Endodermal cell (in vitro differentiated cells): ENCODE data around the gene PRKAB2. TPM values are rescaled to one million over a fixed set of nuclear protein-coding genes. Genes with fewer than 3 reads are reported as not detected.

Source experiments
- DNase-seq: peaks from one replicate; pipeline ENCODE4 v3.0.0-alpha.2; 2017
- H3K27ac ChIP-seq: 2 replicates; pipeline ENCODE4 v1.5.1; 2013; ENCODE audit warnings: mild to moderate bottlenecking, low read depth, low read length, moderate library complexity
- H3K27me3 ChIP-seq: 2 replicates; pipeline ENCODE4 v1.6.1; 2013; ENCODE audit warnings: mild to moderate bottlenecking, low read length, moderate library complexity; ENCODE audit not compliant: insufficient read depth, control insufficient read depth, poor library complexity, severe bottlenecking
- H3K36me3 ChIP-seq: 2 replicates; pipeline ENCODE4 v1.7.0; 2013; ENCODE audit warnings: mild to moderate bottlenecking, low read length, moderate library complexity; ENCODE audit not compliant: control insufficient read depth, insufficient read depth
- H3K4me1 ChIP-seq: one replicate; pipeline ENCODE4 v1.7.0; 2013; ENCODE audit warnings: low read length; ENCODE audit not compliant: control insufficient read depth, insufficient read depth
- H3K4me3 ChIP-seq: 2 replicates; pipeline ENCODE4 v1.5.1; 2013; ENCODE audit warnings: mild to moderate bottlenecking, low read length, moderate library complexity
- H3K9ac ChIP-seq: 2 replicates; pipeline ENCODE4 v1.6.1; 2013; ENCODE audit warnings: mild to moderate bottlenecking, low read length, moderate library complexity; ENCODE audit not compliant: poor library complexity, severe bottlenecking; ENCODE audit errors: extremely low read depth
- H3K9me3 ChIP-seq: 2 replicates; pipeline ENCODE4 v1.6.1; 2013; ENCODE audit warnings: mild to moderate bottlenecking, low read length, moderate library complexity; ENCODE audit not compliant: control insufficient read depth
- H3K27ac Mint-ChIP-seq: 2 replicates; pipeline ENCODE4 v1.8.0; 2020; ENCODE audit warnings: mixed read lengths
- H3K27me3 Mint-ChIP-seq: 2 replicates; pipeline ENCODE4 v1.8.0; 2021; ENCODE audit warnings: mild to moderate bottlenecking, mixed read lengths; ENCODE audit not compliant: insufficient read depth
- H3K36me3 Mint-ChIP-seq: 2 replicates; pipeline ENCODE4 v1.8.0; 2020; ENCODE audit warnings: low read depth, mixed read lengths
- H3K4me1 Mint-ChIP-seq: 2 replicates; pipeline ENCODE4 v1.8.0; 2020; ENCODE audit warnings: mixed read lengths
- H3K4me3 Mint-ChIP-seq: 2 replicates; pipeline ENCODE4 v1.8.0; 2020; ENCODE audit warnings: mild to moderate bottlenecking, moderate library complexity, mixed read lengths
- H3K9me3 Mint-ChIP-seq: 2 replicates; pipeline ENCODE4 v1.8.0; 2020; ENCODE audit warnings: mild to moderate bottlenecking, mixed read lengths
- CTCF ChIP-seq: fragments of 200-600 bp; sonication (generic); conservative IDR thresholded peaks from 2 replicates; pipeline ENCODE4 v1.5.0; 2021; ENCODE audit warnings: antibody characterized with exemption, mild to moderate bottlenecking
- WGBS, 2 experiments: methylation state at CpG; one replicate each; pipeline versions ENCODE4 v1.1.5 to v1.1.7; 2013; ENCODE audit warnings: missing lambda C conversion rate in 2 of 2, mixed read lengths in 1 of 2; ENCODE audit not compliant: insufficient coverage in 1 of 2, insufficient read length in 1 of 2; 5-methylcytosine and 5-hydroxymethylcytosine counted together
- total RNA-seq, 2 donors: library from RNA; stranded (reverse); fragmentation: NEBNext Ultra II Directional in 1 of 2; extraction: Animal tissue kit (Norgen Biotek cat#: 25700) in 1 of 2; gene quantifications; 2 replicates in 1 of 2; 3 replicates in 1 of 2; pipeline ENCODE4 v1.2.1, GENCODE V29; 2021

PRKAB2 gene
- total RNA-seq, 2 donors from 2014 or later, result 50.5 to 83.5 TPM

- no peak overlapping the region for H3K9ac ChIP-seq
- no peak overlapping the region for H3K4me3 ChIP-seq
- no peak for TF ChIP-seq CTCF
- H3K36me3 ChIP-seq, result no peaks in the 10 kb centered on the region
- H3K9me3 ChIP-seq, result no peaks in the 10 kb centered on the region
- peaks cover 34% of the 10 kb centered on the region for H3K4me1 Mint-ChIP-seq
- no peak overlapping the region for H3K27ac ChIP-seq
- H3K27me3 ChIP-seq, result no peaks in the 10 kb centered on the region
- H3K4me1 ChIP-seq, result peaks cover 24% of the 10 kb centered on the region
- 82 to 91% methylated on average over 2 to 3 of the region's 3 CpGs for WGBS, 2 experiments
- H3K4me3 Mint-ChIP-seq, result no peak overlapping the region
- H3K27me3 Mint-ChIP-seq, result no peaks in the 10 kb centered on the region
- no peaks in the 10 kb centered on the region for H3K9me3 Mint-ChIP-seq
- H3K27ac Mint-ChIP-seq, result no peak overlapping the region
- DNase-seq, result no peak
- peaks cover 2% of the 10 kb centered on the region for H3K36me3 Mint-ChIP-seq
These were observed 43.9 kb upstream of the PRKAB2 start for GRCh38 chr1:147216124-147216523.

- DNase-seq, result no peak
- H3K9ac ChIP-seq, result no peak overlapping the region
- no peaks in the 10 kb centered on the region for H3K9me3 Mint-ChIP-seq
- H3K9me3 ChIP-seq, result no peaks in the 10 kb centered on the region
- peaks cover 2% of the 10 kb centered on the region for H3K36me3 Mint-ChIP-seq
- no peak overlapping the region for H3K27ac Mint-ChIP-seq
- TF ChIP-seq CTCF, result no peak
- no peak overlapping the region for H3K4me3 Mint-ChIP-seq
- H3K27me3 Mint-ChIP-seq, result no peaks in the 10 kb centered on the region
- 60 to 75% methylated on average over 1 to 2 of the region's 2 CpGs for WGBS, 2 experiments
- no peaks in the 10 kb centered on the region for H3K27me3 ChIP-seq
- peaks cover 30% of the 10 kb centered on the region for H3K4me1 ChIP-seq
- no peak overlapping the region for H3K4me3 ChIP-seq
- H3K27ac ChIP-seq, result no peak overlapping the region
- no peaks in the 10 kb centered on the region for H3K36me3 ChIP-seq
- peaks cover 37% of the 10 kb centered on the region for H3K4me1 Mint-ChIP-seq
These were observed 43.3 kb upstream of the PRKAB2 start for GRCh38 chr1:147215540-147215916.

- Histone ChIP-seq H3K27me3 (no peaks in the 10 kb centered on the region), H3K27ac (no peak overlapping the region), H3K4me3 (no peak overlapping the region), H3K9me3 (no peaks in the 10 kb centered on the region), H3K9ac (no peak overlapping the region), H3K4me1 (peaks cover 34% of the 10 kb centered on the region), H3K36me3 (no peaks in the 10 kb centered on the region)
- Mint-ChIP-seq H3K4me3 (no peak overlapping the region), H3K4me1 (peaks cover 37% of the 10 kb centered on the region), H3K36me3 (peaks cover 2% of the 10 kb centered on the region), H3K9me3 (no peaks in the 10 kb centered on the region), H3K27me3 (no peaks in the 10 kb centered on the region), H3K27ac (no peak overlapping the region)
- no peak for TF ChIP-seq CTCF
- no peak for DNase-seq
These were observed 42.7 kb upstream of the PRKAB2 start for GRCh38 chr1:147214842-147215539.
